Measurements from ENCODE around the gene PIK3R3. TPM values are rescaled to one million over a fixed set of nuclear protein-coding genes. Genes with fewer than 3 reads are reported as not detected.

The PIK3R3 gene
- polyA plus RNA-seq, 2 of the 4 experiments (the other 2 are of a cell fraction) = 2.1 to 2.2 TPM

DNA sequence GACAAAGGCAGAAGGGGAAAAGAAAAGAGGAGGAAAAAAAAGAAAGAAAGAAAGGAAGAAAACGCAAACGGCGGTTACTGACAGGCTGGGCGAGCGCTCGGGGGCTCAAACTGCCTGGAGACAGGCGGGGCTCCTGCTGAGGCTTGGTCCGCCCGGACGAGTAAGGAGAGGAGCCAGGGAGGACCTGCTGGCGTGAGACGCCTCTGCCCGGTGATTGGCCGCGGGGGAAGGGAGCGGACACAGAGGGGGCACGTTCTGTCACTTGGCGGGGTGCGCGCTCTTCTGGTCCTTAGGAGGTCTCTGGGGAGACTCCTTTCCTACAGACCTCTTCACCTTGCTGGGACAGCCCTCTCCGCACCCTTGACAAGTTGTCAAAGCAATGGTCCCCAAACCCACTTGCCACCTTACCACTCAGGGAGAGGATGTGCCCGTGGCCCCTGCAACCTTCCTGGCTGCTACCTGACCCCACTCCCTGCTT lies 791 bp upstream of the PIK3R3 start:
- peak in 1 of 2 experiments; percentile 69 for DNase-seq (ENCODE audit: low read depth in 1 of 2, low spot score in 1 of 2)
- Histone ChIP-seq H3K9me3 (no peaks in the 10 kb centered on the region), H3K4me2 (peak overlapping the region; percentile 88), H3K4me1 (peaks cover 31% of the 10 kb centered on the region), H3K27ac (peak overlapping the region; percentile 89 to 99), H3K4me3 (peak overlapping the region; percentile 59)
- POLR2A ChIA-PET = no interaction called here
- ATAC-seq = peak; percentile 83 to 85
- CTCF ChIA-PET = no interaction called here
- 1% methylated on average over 18 of the region's 22 CpGs for WGBS (ENCODE audit: missing lambda C conversion rate)
- FAIRE-seq = no peak
- 0 out of 2 replicates have a peak, but pooled peaks have one; percentile 23 for TF ChIP-seq PHF8 (IDR thresholded peaks at IDR 0.05; ENCODE audit: borderline replicate concordance, low read depth)
- no peak for TF ChIP-seq POLR2AphosphoS2 (conservative IDR thresholded peaks at IDR 0.05; ENCODE audit: low read length)
- peak; percentile 79; the same call in 1 of the 2 replicates for TF ChIP-seq RFX5 (IDR thresholded peaks at IDR 0.05)
- TF ChIP-seq, protein P1, sequence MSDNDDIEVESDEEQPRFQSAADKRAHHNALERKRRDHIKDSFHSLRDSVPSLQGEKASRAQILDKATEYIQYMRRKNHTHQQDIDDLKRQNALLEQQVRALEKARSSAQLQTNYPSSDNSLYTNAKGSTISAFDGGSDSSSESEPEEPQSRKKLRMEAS (IDR thresholded peaks at IDR 0.05) = peak; percentile 9; the same call in 1 of the 2 replicates
- TF ChIP-seq POLR2A (IDR thresholded peaks at IDR 0.05; ENCODE audit: low read length) = 0 out of 2 replicates have a peak, but pooled peaks have one; percentile 4
- TF ChIP-seq, protein P2, sequence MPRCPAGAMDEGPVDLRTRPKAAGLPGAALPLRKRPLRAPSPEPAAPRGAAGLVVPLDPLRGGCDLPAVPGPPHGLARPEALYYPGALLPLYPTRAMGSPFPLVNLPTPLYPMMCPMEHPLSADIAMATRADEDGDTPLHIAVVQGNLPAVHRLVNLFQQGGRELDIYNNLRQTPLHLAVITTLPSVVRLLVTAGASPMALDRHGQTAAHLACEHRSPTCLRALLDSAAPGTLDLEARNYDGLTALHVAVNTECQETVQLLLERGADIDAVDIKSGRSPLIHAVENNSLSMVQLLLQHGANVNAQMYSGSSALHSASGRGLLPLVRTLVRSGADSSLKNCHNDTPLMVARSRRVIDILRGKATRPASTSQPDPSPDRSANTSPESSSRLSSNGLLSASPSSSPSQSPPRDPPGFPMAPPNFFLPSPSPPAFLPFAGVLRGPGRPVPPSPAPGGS (IDR thresholded peaks at IDR 0.05) = no peak
- no peak for TF ChIP-seq ZNF302 (CRISPR knock-in tag; IDR thresholded peaks at IDR 0.05)
- TF ChIP-seq HOXA7 (CRISPR knock-in tag; IDR thresholded peaks at IDR 0.05) = no peak
- TF ChIP-seq, protein P3, sequence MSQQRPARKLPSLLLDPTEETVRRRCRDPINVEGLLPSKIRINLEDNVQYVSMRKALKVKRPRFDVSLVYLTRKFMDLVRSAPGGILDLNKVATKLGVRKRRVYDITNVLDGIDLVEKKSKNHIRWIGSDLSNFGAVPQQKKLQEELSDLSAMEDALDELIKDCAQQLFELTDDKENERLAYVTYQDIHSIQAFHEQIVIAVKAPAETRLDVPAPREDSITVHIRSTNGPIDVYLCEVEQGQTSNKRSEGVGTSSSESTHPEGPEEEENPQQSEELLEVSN (IDR thresholded peaks at IDR 0.05; ENCODE audit: borderline replicate concordance, low read depth) = 0 out of 2 replicates have a peak, but pooled peaks have one; percentile 59

DNA sequence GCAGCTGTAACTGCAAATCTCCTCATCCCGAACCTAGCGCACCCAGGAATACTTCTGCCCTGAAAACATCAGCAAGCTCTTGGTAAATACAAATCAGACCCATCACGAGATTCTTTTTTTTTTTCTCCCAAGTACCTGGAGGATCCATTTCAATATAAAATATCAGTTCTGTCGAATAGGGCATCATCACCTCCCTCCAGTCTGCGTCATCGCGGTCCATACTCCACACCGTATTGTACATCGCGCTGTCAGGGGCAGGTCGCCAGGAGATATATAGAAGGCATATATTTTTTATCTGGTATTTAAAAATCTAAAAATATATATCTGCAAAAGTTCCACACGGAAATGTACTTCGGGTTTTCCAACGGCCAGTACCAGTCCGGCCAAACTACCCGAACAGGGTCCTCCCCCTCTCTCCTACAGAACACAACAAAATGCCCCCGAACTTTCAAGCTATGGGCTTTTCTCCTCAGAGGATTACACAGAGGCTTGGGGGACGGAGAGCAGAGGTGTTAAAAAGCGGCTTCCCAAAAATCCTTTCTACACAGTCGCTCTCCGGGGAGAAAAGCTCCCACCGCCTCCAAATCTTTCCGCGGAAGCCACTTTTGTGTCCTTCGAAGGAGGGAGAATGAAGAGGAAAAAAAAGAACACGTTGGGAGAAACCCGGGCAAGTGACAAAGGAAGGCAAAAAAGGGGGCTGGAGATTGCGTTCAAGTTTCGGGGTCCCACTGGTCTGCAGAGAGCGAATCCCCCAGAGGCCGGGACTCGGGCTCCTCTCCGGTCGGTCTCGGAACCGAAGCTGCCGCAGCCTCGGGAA lies 509 bp downstream of the PIK3R3 start:
- ATAC-seq (peak in 1 of 2 experiments; percentile 27; a peak in 3 of 6 replicates), DNase-seq (ENCODE audit: low read depth in 1 of 2, low spot score in 1 of 2) (peak in 1 of 2 experiments; percentile 1), FAIRE-seq (no peak)
- TF ChIP-seq PHF8 (IDR thresholded peaks at IDR 0.05; ENCODE audit: borderline replicate concordance, low read depth) (peak; percentile 64), EHF (CRISPR knock-in tag; IDR thresholded peaks at IDR 0.05) (no peak), RNF2 (IDR thresholded peaks at IDR 0.05; ENCODE audit: borderline replicate concordance, low read depth) (peak; percentile 34; the same call in 1 of the 2 replicates)
- Histone ChIP-seq H3K9me3 (no peaks in the 10 kb centered on the region), H3K27ac (peak overlapping the region; percentile 90 to 99), H3K4me2 (peak overlapping the region; percentile 87), H3K4me3 (peak overlapping the region; percentile 84), H3K4me1 (peaks cover 34% of the 10 kb centered on the region)
- WGBS (ENCODE audit: missing lambda C conversion rate) = 1% methylated on average over 35 of the region's 38 CpGs
- POLR2A ChIA-PET = interaction anchor here (0.6 to 1.2 kb wide), 5 partner anchors 8 to 327 kb away, joined by 3 to 7 read pairs (median 4); partner anchors contain the start of gene TSPAN1
- CTCF ChIA-PET = interaction anchor here (0.7 to 1.1 kb wide), 3 partner anchors 15 to 97 kb away, joined by 3 read pairs; no protein-coding TSS in a partner anchor

DNA sequence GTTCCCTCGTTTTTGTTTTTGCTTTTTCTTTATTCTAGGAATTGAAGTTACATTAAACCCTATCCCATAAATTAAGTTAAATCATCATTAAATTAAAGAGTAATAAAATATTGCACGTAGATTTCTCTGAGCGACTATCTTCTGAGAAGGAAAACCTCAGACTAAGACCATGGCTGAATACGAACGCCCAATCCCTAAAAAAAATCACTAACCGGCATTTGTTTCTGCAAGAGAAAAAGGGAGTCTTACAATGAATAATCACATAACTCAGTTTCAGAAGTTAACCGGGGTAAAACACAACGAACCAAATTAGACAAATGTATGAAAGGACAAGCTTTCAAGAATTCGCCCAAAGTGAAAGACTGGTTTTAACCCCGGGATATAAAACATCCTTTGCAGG lies 1.3 kb downstream of the PIK3R3 start:
- Histone ChIP-seq H3K27ac (no peak overlapping the region; a peak in 1 of 6 replicates), H3K4me3 (peak overlapping the region; percentile 84), H3K9me3 (no peaks in the 10 kb centered on the region), H3K4me1 (peaks cover 31% of the 10 kb centered on the region), H3K4me2 (peak overlapping the region; percentile 87)
- ChIA-PET POLR2A (no interaction called here), CTCF (interaction anchor here (0.7 to 1.1 kb wide), 2 partner anchors 14 to 50 kb away, joined by 3 read pairs; no protein-coding TSS in a partner anchor)
- DNase-seq (ENCODE audit: low read depth in 1 of 2, low spot score in 1 of 2) (no peak), ATAC-seq (no peak), FAIRE-seq (no peak)
- WGBS (ENCODE audit: missing lambda C conversion rate) = 24% methylated on average over 10 of the region's 10 CpGs
- no peak for TF ChIP-seq MAZ (IDR thresholded peaks at IDR 0.05; ENCODE audit: borderline replicate concordance, low read depth, low read length)
- TF ChIP-seq, protein P2 (IDR thresholded peaks at IDR 0.05) = no peak
- no peak for TF ChIP-seq RFX5 (IDR thresholded peaks at IDR 0.05)
- no peak for TF ChIP-seq ESRRA (IDR thresholded peaks at IDR 0.05; ENCODE audit: borderline replicate concordance, low read length)
- no peak for TF ChIP-seq POLR2AphosphoS2 (conservative IDR thresholded peaks at IDR 0.05; ENCODE audit: low read length)

Data from A549 (cell line).